OCI-LY1 (cell line): ENCODE measurements around the gene SYT14.

Experiments
- H2AFZ ChIP-seq: fragments of 200-600 bp; sonication (generic), shearing (Covaris generic); 2 replicates; pipeline ENCODE4 v1.6.0; 2014; ENCODE audit warnings: antibody characterized with exemption, mild to moderate bottlenecking, low read length
- H3F3A ChIP-seq: fragments of 200-600 bp; sonication (generic), shearing (Covaris generic); 2 replicates; pipeline ENCODE4 v1.6.0; 2014; ENCODE audit warnings: mild to moderate bottlenecking, antibody characterized with exemption, low read length, moderate library complexity; ENCODE audit not compliant: insufficient read depth
- H3K27ac ChIP-seq: fragments of 200-600 bp; sonication (generic); 2 replicates; pipeline ENCODE4 v1.5.1; 2014; ENCODE audit warnings: low read length, mixed run types, mild to moderate bottlenecking, low read depth; ENCODE audit not compliant: poor library complexity, severe bottlenecking
- H3K27me3 ChIP-seq: fragments of 200-600 bp; sonication (generic); 2 replicates; pipeline ENCODE4 v1.6.0; 2014; ENCODE audit warnings: antibody characterized with exemption, mild to moderate bottlenecking, low read length, moderate library complexity; ENCODE audit not compliant: insufficient read depth
- H3K36me3 ChIP-seq: fragments of 200-600 bp; sonication (generic); 2 replicates; pipeline ENCODE4 v1.6.1; 2014; ENCODE audit warnings: mild to moderate bottlenecking, antibody characterized with exemption, low read length, moderate library complexity, mixed read lengths; ENCODE audit not compliant: insufficient read depth
- H3K4me1 ChIP-seq: fragments of 200-600 bp; sonication (generic); 2 replicates; pipeline ENCODE4 v1.5.1; 2014; ENCODE audit warnings: mild to moderate bottlenecking, low read length, moderate library complexity; ENCODE audit not compliant: insufficient read depth, severe bottlenecking
- H3K4me2 ChIP-seq: fragments of 200-600 bp; sonication (generic), shearing (Covaris generic); 2 replicates; pipeline ENCODE4 v1.6.1; 2014; ENCODE audit warnings: low read length
- H3K4me3 ChIP-seq: fragments of 200-600 bp; sonication (generic); 2 replicates; pipeline ENCODE4 v1.5.1; 2014; ENCODE audit warnings: low read length, low read depth, mild to moderate bottlenecking, mixed read lengths; ENCODE audit not compliant: poor library complexity, severe bottlenecking
- H3K79me2 ChIP-seq: fragments of 200-600 bp; shearing (Covaris generic); 2 replicates; pipeline ENCODE4 v1.6.1; 2016; ENCODE audit warnings: mixed run types, low read length, mixed read lengths; ENCODE audit not compliant: insufficient read depth
- H3K9ac ChIP-seq: fragments of 200-600 bp; sonication (generic), shearing (Covaris generic); 2 replicates; pipeline ENCODE4 v1.6.1; 2014; ENCODE audit warnings: mild to moderate bottlenecking, low read length, mixed read lengths
- H3K9me2 ChIP-seq: fragments of 200-600 bp; sonication (generic), shearing (Covaris generic); 2 replicates; pipeline ENCODE4 v1.6.1; 2014; ENCODE audit warnings: low read depth, mild to moderate bottlenecking, low read length, mixed read lengths
- H3K9me3 ChIP-seq: fragments of 200-600 bp; shearing (Covaris generic); 2 replicates; pipeline ENCODE4 v1.6.1; 2014; ENCODE audit warnings: low read length, mixed read lengths
- H4K20me1 ChIP-seq: fragments of 200-600 bp; sonication (generic), shearing (Covaris generic); 2 replicates; pipeline ENCODE4 v1.6.0; 2016; ENCODE audit warnings: mild to moderate bottlenecking, low read length; ENCODE audit not compliant: insufficient read depth
- EZH2 ChIP-seq: fragments of 200-600 bp; sonication (generic), shearing (Covaris generic); IDR thresholded peaks from 2 replicates; pipeline ENCODE4 v1.8.0; 2017; ENCODE audit warnings: borderline replicate concordance, mixed run types, mild to moderate bottlenecking, antibody characterized with exemption, low read length, moderate library complexity, mixed read lengths
- TF ChIP-seq, protein P1 (sequence below): fragments of 200-600 bp; sonication (generic), shearing (Covaris generic); IDR thresholded peaks from 2 replicates; pipeline ENCODE4 v1.5.1; 2017; ENCODE audit warnings: mild to moderate bottlenecking, antibody characterized with exemption, low read length, moderate library complexity, mixed read lengths

SYT14 gene

DNA sequence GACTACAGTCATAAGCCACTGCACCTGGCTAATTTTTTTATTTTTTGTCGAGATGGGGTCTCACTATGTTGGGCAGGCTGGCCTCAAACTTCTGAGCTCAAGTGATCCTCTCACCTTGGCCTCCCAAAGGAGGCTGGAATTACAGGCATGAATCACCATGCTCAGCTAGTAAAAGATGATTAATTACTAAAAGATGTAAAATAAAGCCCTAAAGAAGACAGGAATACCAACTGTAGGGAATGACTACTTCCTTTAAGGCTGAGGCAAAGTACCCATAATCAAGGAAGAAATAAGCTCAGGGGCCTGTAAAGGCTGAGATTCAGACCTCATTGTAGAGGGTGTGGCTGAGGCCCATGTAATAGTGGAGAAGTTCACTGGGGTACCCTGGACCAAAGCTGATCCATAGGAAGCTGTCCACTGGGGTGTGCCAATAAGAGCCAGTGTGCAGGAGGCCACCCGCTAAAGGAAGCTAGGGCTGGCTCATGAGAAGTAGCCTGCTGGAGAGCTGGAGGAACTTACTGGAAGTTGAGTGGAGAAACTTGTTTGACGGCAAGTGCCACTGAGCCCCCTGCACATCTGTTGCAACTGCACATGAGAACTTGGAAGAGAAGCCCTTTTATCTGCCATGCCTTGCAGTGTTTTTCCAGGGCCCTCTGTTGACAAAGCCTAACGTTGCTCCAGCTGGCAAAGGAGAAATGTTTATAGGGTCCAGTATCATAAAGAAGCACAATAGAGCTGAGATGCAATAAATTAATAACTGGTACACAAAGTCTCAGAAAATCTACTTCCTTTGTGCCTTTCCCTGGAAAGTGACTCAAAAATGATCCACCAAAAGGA, 276.8 kb downstream of the SYT14 start:
- no peaks in the 10 kb centered on the region for H3K27me3 ChIP-seq
- no peaks in the 10 kb centered on the region for H3K79me2 ChIP-seq
- H2AFZ ChIP-seq: no peak overlapping the region
- no peaks in the 10 kb centered on the region for H3F3A ChIP-seq
- H3K4me2 ChIP-seq: no peak overlapping the region
- H3K4me1 ChIP-seq: no peaks in the 10 kb centered on the region
- H3K36me3 ChIP-seq: no peaks in the 10 kb centered on the region
- no peaks in the 10 kb centered on the region for H3K9me2 ChIP-seq
- H4K20me1 ChIP-seq: no peaks in the 10 kb centered on the region
- TF ChIP-seq EZH2: no peak
- TF ChIP-seq, protein P1, sequence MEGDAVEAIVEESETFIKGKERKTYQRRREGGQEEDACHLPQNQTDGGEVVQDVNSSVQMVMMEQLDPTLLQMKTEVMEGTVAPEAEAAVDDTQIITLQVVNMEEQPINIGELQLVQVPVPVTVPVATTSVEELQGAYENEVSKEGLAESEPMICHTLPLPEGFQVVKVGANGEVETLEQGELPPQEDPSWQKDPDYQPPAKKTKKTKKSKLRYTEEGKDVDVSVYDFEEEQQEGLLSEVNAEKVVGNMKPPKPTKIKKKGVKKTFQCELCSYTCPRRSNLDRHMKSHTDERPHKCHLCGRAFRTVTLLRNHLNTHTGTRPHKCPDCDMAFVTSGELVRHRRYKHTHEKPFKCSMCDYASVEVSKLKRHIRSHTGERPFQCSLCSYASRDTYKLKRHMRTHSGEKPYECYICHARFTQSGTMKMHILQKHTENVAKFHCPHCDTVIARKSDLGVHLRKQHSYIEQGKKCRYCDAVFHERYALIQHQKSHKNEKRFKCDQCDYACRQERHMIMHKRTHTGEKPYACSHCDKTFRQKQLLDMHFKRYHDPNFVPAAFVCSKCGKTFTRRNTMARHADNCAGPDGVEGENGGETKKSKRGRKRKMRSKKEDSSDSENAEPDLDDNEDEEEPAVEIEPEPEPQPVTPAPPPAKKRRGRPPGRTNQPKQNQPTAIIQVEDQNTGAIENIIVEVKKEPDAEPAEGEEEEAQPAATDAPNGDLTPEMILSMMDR: no peak
- H3K4me3 ChIP-seq: no peak overlapping the region
- H3K27ac ChIP-seq: no peak overlapping the region
- no peak overlapping the region for H3K9ac ChIP-seq
- no peaks in the 10 kb centered on the region for H3K9me3 ChIP-seq

DNA sequence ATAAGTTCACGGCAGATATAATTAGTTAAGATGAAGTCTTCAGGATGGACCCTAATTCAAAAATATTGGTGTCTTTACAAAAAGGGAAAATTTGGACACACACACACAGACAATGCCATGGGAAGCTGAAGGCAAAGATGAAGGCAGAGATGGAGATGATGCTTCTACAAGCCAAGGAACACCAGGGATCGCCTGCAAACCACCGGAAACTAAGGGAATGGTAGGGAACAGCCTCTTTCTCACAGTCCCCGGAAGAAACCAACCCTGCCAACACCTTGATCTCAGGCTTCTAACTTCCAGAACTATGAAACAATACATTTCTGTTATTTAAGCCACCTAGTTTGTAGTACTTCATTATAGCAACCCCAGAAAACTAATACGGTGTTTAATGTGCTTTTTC, 279.5 kb downstream of the SYT14 start:
- TF ChIP-seq EZH2: no peak
- TF ChIP-seq, protein P1: no peak
- no peak overlapping the region for H3K4me2 ChIP-seq

DNA sequence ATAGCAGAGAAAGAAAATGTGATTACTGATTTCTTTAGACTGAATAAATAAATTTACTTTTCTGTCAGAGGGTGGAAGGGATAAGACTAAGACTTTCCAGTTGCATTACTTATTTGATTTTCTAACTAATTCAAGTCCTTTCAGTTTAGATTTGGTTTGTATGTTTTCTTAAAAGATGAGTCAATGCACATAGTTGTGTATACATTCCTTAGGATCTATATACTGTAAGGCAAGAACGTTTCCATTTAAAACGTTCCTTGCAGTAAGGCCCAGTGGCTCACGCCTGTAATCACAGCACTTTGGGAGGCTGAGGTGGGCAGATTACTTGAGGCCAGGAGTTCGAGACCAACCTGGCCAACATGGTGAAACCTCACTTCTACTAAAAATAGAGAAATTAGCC, 280.0 kb downstream of the SYT14 start:
- no peak overlapping the region for H3K4me2 ChIP-seq
- H3K79me2 ChIP-seq: no peaks in the 10 kb centered on the region
- H3K4me3 ChIP-seq: no peak overlapping the region
- no peak overlapping the region for H2AFZ ChIP-seq
- H3K36me3 ChIP-seq: no peaks in the 10 kb centered on the region
- H3K9me2 ChIP-seq: no peaks in the 10 kb centered on the region
- no peaks in the 10 kb centered on the region for H4K20me1 ChIP-seq
- no peaks in the 10 kb centered on the region for H3K27me3 ChIP-seq
- no peaks in the 10 kb centered on the region for H3F3A ChIP-seq
- H3K27ac ChIP-seq: no peak overlapping the region
- H3K9me3 ChIP-seq: no peaks in the 10 kb centered on the region
- no peaks in the 10 kb centered on the region for H3K4me1 ChIP-seq
- no peak overlapping the region for H3K9ac ChIP-seq
- TF ChIP-seq EZH2: no peak
- TF ChIP-seq, protein P1: no peak

More for the DNA sequence above, 279.5 kb downstream of the SYT14 start:
- H3K79me2 ChIP-seq: no peaks in the 10 kb centered on the region
- H2AFZ ChIP-seq: no peak overlapping the region
- H3F3A ChIP-seq: no peaks in the 10 kb centered on the region
- no peaks in the 10 kb centered on the region for H3K9me2 ChIP-seq
- no peaks in the 10 kb centered on the region for H3K4me1 ChIP-seq
- H3K27ac ChIP-seq: no peak overlapping the region
- H3K9me3 ChIP-seq: no peaks in the 10 kb centered on the region
- H3K27me3 ChIP-seq: no peaks in the 10 kb centered on the region
- no peaks in the 10 kb centered on the region for H3K36me3 ChIP-seq
- H4K20me1 ChIP-seq: no peaks in the 10 kb centered on the region
- no peak overlapping the region for H3K4me3 ChIP-seq
- H3K9ac ChIP-seq: no peak overlapping the region
